ENCODE results near the gene SLC19A3. TPM values are rescaled to one million over a fixed set of nuclear protein-coding genes. Genes with fewer than 3 reads are reported as not detected.

The SLC19A3 gene
- total RNA-seq, 1 donor from 2014 or later, result 0.14 TPM

DNA sequence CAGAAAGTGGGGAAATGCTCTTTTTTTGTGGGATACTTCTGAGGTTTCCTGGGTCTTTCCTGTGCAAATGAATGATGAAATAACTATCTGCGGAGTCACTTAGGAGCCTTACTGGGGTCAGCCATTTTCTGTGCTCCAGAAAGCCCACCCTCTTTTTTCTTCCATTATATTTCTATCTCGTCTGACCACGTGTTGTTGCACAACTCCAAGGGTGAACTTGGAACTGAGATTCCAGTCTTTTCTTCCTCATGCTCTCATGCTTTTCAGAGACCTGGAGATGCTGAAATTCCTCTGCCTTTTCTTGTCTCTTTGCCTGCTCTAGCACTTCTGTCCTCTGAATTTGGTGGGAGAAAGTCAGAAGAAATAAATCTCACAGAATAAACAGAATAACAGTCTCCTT lies 56.0 kb downstream of the SLC19A3 start:
- Histone ChIP-seq H3K4me2 (ENCODE audit: low read length) (no peak overlapping the region), H3K36me3 (ENCODE audit: insufficient read depth, low read length) (no peaks in the 10 kb centered on the region), H3K9me3 (ENCODE audit: insufficient read depth, low read depth, low read length) (no peaks in the 10 kb centered on the region), H4K20me1 (ENCODE audit: insufficient read depth, low read length) (no peaks in the 10 kb centered on the region), H2AFZ (ENCODE audit: low read depth, low read length) (no peak overlapping the region), H3K4me3 (ENCODE audit: insufficient read depth, low read depth, low read length) (no peak overlapping the region), H3K27ac (ENCODE audit: low read depth, low read length) (no peak overlapping the region), H3K4me1 (ENCODE audit: insufficient read depth, low read length) (no peaks in the 10 kb centered on the region), H3K9ac (ENCODE audit: low read length) (no peak overlapping the region), H3K27me3 (ENCODE audit: insufficient read depth, low read length) (no peaks in the 10 kb centered on the region), H3K79me2 (ENCODE audit: insufficient read depth, low read length) (no peaks in the 10 kb centered on the region)
- Mint-ChIP-seq H3K27ac (ENCODE audit: unreplicated experiment) (no peak overlapping the region), H3K27me3 (ENCODE audit: low read depth, unreplicated experiment) (no peaks in the 10 kb centered on the region), H3K4me3 (ENCODE audit: unreplicated experiment) (no peak overlapping the region), H3K4me1 (ENCODE audit: low read depth, unreplicated experiment) (peaks cover 9% of the 10 kb centered on the region), H3K9me3 (ENCODE audit: unreplicated experiment) (no peaks in the 10 kb centered on the region), H3K36me3 (ENCODE audit: low read depth, unreplicated experiment) (no peaks in the 10 kb centered on the region)
- DNase-seq (ENCODE audit: low read depth) (no peak), FAIRE-seq (no peak)
- TF ChIP-seq, protein P1, sequence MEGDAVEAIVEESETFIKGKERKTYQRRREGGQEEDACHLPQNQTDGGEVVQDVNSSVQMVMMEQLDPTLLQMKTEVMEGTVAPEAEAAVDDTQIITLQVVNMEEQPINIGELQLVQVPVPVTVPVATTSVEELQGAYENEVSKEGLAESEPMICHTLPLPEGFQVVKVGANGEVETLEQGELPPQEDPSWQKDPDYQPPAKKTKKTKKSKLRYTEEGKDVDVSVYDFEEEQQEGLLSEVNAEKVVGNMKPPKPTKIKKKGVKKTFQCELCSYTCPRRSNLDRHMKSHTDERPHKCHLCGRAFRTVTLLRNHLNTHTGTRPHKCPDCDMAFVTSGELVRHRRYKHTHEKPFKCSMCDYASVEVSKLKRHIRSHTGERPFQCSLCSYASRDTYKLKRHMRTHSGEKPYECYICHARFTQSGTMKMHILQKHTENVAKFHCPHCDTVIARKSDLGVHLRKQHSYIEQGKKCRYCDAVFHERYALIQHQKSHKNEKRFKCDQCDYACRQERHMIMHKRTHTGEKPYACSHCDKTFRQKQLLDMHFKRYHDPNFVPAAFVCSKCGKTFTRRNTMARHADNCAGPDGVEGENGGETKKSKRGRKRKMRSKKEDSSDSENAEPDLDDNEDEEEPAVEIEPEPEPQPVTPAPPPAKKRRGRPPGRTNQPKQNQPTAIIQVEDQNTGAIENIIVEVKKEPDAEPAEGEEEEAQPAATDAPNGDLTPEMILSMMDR (IDR thresholded peaks at IDR 0.05; ENCODE audit: insufficient read depth, low read depth, low read length), result no peak
- TF ChIP-seq EZH2 (IDR thresholded peaks at IDR 0.05; ENCODE audit: insufficient read depth, low read length), result no peak

DNA sequence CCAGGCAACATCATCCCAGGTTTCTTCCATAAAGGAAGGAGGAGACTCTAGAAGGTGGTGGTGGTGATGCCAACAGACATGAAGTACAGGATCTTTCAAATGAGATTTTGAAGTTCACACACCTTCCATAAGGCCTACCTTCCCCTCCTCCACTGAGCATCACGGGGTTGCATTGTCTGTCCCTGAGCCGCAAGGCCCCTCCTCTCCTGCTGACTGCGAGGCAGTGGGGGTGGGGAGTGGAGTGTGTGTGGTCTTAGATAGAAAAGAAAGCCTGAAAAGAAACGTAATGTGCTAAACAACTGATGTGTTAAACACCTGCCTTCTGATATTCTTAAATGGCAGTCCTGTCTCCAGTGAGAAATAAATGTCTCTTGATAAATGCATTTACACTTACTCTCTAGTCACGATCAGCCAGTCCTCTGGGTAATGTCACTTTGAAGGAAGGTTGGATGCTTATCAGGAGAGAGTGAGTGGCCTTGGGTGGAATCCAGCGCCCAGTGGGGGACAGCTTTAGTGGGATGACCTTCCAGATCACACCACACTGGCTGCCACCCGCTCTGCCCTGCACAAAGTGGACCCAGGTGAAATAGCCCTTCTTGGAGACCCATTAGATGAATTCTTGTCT lies 56.7 kb downstream of the SLC19A3 start:
- no peaks in the 10 kb centered on the region for H4K20me1 ChIP-seq (ENCODE audit: insufficient read depth, low read length)
- H3K4me1 ChIP-seq (ENCODE audit: insufficient read depth, low read length), result no peaks in the 10 kb centered on the region
- no peaks in the 10 kb centered on the region for H3K27me3 ChIP-seq (ENCODE audit: insufficient read depth, low read length)
- no peaks in the 10 kb centered on the region for H3K27me3 Mint-ChIP-seq (ENCODE audit: low read depth, unreplicated experiment)
- no peaks in the 10 kb centered on the region for H3K79me2 ChIP-seq (ENCODE audit: insufficient read depth, low read length)
- H3K9ac ChIP-seq (ENCODE audit: low read length), result no peak overlapping the region
- no peak overlapping the region for H3K4me2 ChIP-seq (ENCODE audit: low read length)
- H3K9me3 ChIP-seq (ENCODE audit: insufficient read depth, low read depth, low read length), result no peaks in the 10 kb centered on the region
- no peaks in the 10 kb centered on the region for H3K36me3 ChIP-seq (ENCODE audit: insufficient read depth, low read length)
- TF ChIP-seq, protein P1 (IDR thresholded peaks at IDR 0.05; ENCODE audit: insufficient read depth, low read depth, low read length), result no peak
- TF ChIP-seq EZH2 (IDR thresholded peaks at IDR 0.05; ENCODE audit: insufficient read depth, low read length), result no peak
- peaks cover 9% of the 10 kb centered on the region for H3K4me1 Mint-ChIP-seq (ENCODE audit: low read depth, unreplicated experiment)
- no peaks in the 10 kb centered on the region for H3K9me3 Mint-ChIP-seq (ENCODE audit: unreplicated experiment)
- no peak overlapping the region for H2AFZ ChIP-seq (ENCODE audit: low read depth, low read length)
- H3K27ac ChIP-seq (ENCODE audit: low read depth, low read length), result no peak overlapping the region
- no peak overlapping the region for H3K4me3 Mint-ChIP-seq (ENCODE audit: unreplicated experiment)
- H3K36me3 Mint-ChIP-seq (ENCODE audit: low read depth, unreplicated experiment), result no peaks in the 10 kb centered on the region
- FAIRE-seq (no peak), DNase-seq (ENCODE audit: low read depth) (no peak)
- no peak overlapping the region for H3K27ac Mint-ChIP-seq (ENCODE audit: unreplicated experiment)
- H3K4me3 ChIP-seq (ENCODE audit: insufficient read depth, low read depth, low read length), result no peak overlapping the region

DNA sequence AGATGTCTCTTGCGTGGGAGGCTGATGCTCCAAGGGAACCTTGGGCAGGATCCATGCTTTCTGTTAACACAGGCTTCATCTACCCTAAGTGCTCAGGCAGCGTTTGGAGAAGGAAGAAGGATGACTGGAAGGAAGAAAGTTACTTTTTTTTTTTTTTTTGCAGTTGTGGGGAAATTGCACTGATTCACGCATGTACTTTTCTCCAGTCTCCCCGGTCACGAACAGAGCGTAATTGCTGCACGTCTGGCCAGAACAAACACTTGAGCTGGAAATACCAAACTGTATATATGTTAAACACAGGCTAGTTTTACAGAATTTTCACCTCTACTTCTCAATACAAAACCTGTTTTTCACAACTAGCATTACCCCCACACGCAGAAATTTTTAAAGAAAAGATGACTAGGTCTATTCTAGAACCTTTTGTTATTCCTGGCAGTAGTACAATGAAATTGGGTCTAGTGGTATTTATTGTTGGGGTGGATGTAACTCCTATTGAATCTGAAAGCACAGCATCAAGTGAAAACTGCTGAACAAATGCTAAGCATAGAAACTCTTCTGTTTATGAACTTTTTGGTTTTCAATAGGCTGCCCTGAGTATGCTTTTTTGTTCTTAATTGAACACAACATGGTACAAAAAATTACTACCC lies 60.5 kb downstream of the SLC19A3 start:
- H3K4me1 Mint-ChIP-seq (ENCODE audit: low read depth, unreplicated experiment), result peaks cover 14% of the 10 kb centered on the region
- no peak overlapping the region for H3K9ac ChIP-seq (ENCODE audit: low read length)
- H3K9me3 Mint-ChIP-seq (ENCODE audit: unreplicated experiment), result peaks cover 2% of the 10 kb centered on the region
- H3K4me1 ChIP-seq (ENCODE audit: insufficient read depth, low read length), result peaks cover 7% of the 10 kb centered on the region
- H3K27me3 Mint-ChIP-seq (ENCODE audit: low read depth, unreplicated experiment), result no peaks in the 10 kb centered on the region
- no peaks in the 10 kb centered on the region for H3K27me3 ChIP-seq (ENCODE audit: insufficient read depth, low read length)
- no peaks in the 10 kb centered on the region for H3K9me3 ChIP-seq (ENCODE audit: insufficient read depth, low read depth, low read length)
- H3K4me2 ChIP-seq (ENCODE audit: low read length), result peak overlapping the region; percentile 26
- DNase-seq (ENCODE audit: low read depth), result peak; percentile 62
- no peak overlapping the region for H3K4me3 Mint-ChIP-seq (ENCODE audit: unreplicated experiment)
- peak overlapping the region; percentile 57 for H3K27ac ChIP-seq (ENCODE audit: low read depth, low read length)
- no peaks in the 10 kb centered on the region for H3K79me2 ChIP-seq (ENCODE audit: insufficient read depth, low read length)
- FAIRE-seq, result no peak
- TF ChIP-seq, protein P1 (IDR thresholded peaks at IDR 0.05; ENCODE audit: insufficient read depth, low read depth, low read length), result no peak
- no peak for TF ChIP-seq EZH2 (IDR thresholded peaks at IDR 0.05; ENCODE audit: insufficient read depth, low read length)
- H3K36me3 Mint-ChIP-seq (ENCODE audit: low read depth, unreplicated experiment), result no peaks in the 10 kb centered on the region
- H2AFZ ChIP-seq (ENCODE audit: low read depth, low read length), result no peak overlapping the region
- no peak overlapping the region for H3K4me3 ChIP-seq (ENCODE audit: insufficient read depth, low read depth, low read length)
- no peak overlapping the region for H3K27ac Mint-ChIP-seq (ENCODE audit: unreplicated experiment)
- H4K20me1 ChIP-seq (ENCODE audit: insufficient read depth, low read length), result no peaks in the 10 kb centered on the region
- no peaks in the 10 kb centered on the region for H3K36me3 ChIP-seq (ENCODE audit: insufficient read depth, low read length)

All from astrocyte (in vitro differentiated cells and primary cell).